Esophagus (tissue), 2 donors: ENCODE measurements around the gene PHYHIPL. TPM values are rescaled to one million over a fixed set of nuclear protein-coding genes. Genes with fewer than 3 reads are reported as not detected.

Source experiments
- H3K27ac ChIP-seq, 2 donors: one replicate each; pipeline ENCODE4 v1.5.1; 2013; ENCODE audit warnings: low read depth in 2 of 2, mild to moderate bottlenecking in 2 of 2, inconsistent platforms in 1 of 2, low read length in 1 of 2, moderate library complexity in 1 of 2
- H3K27me3 ChIP-seq, 2 donors: one replicate each; pipeline ENCODE4 v1.6.1; 2013; ENCODE audit warnings: low read length in 2 of 2, control low read depth in 1 of 2, mild to moderate bottlenecking in 1 of 2; ENCODE audit not compliant: insufficient read depth in 2 of 2, control insufficient read depth in 1 of 2
- H3K36me3 ChIP-seq, 2 donors: one replicate each; pipeline ENCODE4 v1.6.1; 2013; ENCODE audit warnings: low read length in 1 of 2; ENCODE audit not compliant: control insufficient read depth in 2 of 2, insufficient read depth in 2 of 2
- H3K4me1 ChIP-seq, 2 donors: one replicate each; pipeline ENCODE4 v1.6.1; 2013; ENCODE audit warnings: low read length in 1 of 2; ENCODE audit not compliant: control insufficient read depth in 2 of 2, insufficient read depth in 2 of 2
- H3K4me3 ChIP-seq, 2 donors: one replicate each; pipeline ENCODE4 v1.5.1; 2013; ENCODE audit warnings: low read length in 2 of 2, mild to moderate bottlenecking in 2 of 2, low read depth in 1 of 2, moderate library complexity in 1 of 2
- H3K9me3 ChIP-seq, 2 donors: one replicate each; pipeline ENCODE4 v1.6.1; 2013; ENCODE audit warnings: mild to moderate bottlenecking in 2 of 2, low read depth in 1 of 2, low read length in 1 of 2, moderate library complexity in 1 of 2; ENCODE audit not compliant: control insufficient read depth in 2 of 2, insufficient read depth in 1 of 2
- WGBS, 2 donors: extraction: QIAGEN DNeasy Blood & Tissue Kit; methylation state at CpG; one replicate each; pipeline ENCODE4 v1.1.7; 2013; 5-methylcytosine and 5-hydroxymethylcytosine counted together
- polyA plus RNA-seq, 2 donors: library from polyadenylated mRNA; stranded (reverse); fragments of 200-250 nt; gene quantifications; one replicate each; pipeline ENCODE4 v1.2.3, GENCODE V29; 2013
- donor health status: healthy with polysubstance abuse.
- donor health status: Bipolar disorder and iron deficiency.

PHYHIPL gene
- polyA plus RNA-seq, 2 donors: 0.05 to 0.08 TPM

DNA sequence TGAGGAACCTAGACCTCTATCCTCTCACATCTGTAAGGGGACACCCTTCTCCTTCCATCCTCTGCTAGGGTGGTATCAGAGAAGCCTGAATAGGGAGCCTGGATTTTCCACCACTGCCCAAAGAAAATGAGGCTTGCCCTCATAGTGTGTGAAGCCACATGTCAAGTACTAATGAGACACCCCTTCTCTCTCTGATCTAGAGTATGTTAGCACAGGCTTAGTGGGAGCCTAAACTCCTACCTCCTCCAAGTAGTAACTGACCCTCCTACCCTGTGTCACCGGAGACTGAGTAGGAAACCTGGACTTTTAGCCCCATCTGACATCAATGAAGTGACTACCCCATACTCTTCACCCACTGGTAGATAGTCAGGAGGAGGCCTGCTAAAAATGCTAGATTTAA is 65.6 kb downstream of the PHYHIPL start:
- H3K27me3 ChIP-seq: no peaks in the 10 kb centered on the region
- H3K9me3 ChIP-seq: no peaks in the 10 kb centered on the region
- WGBS, 2 donors: 95 to 96% methylated on average over 1 of the region's 1 CpG
- no peaks in the 10 kb centered on the region for H3K36me3 ChIP-seq
- no peak overlapping the region for H3K27ac ChIP-seq
- H3K4me1 ChIP-seq: no peaks in the 10 kb centered on the region
- no peak overlapping the region for H3K4me3 ChIP-seq

DNA sequence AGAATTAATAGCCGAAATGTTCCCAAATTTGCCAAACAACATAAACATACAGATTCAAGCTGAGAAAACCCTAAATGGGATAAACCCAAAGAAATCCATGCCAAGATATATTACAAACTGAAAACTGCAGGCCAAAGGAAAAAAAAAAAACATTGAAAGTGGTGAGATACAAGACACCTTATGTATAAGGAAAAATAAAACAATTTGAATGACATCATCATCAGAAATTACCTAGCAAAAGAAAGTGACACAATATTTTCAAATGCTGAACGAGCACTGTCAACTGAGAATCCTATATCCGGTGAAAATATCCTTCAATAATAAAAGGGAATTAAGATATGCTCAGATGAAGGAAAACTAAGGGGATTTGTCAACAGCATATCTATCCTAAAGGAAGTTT is 66.5 kb downstream of the PHYHIPL start:
- no peaks in the 10 kb centered on the region for H3K27me3 ChIP-seq
- WGBS, 2 donors: 92 to 93% methylated on average over 3 of the region's 3 CpGs
- H3K27ac ChIP-seq: no peak overlapping the region
- H3K4me3 ChIP-seq: no peak overlapping the region
- H3K4me1 ChIP-seq: no peaks in the 10 kb centered on the region
- H3K36me3 ChIP-seq: no peaks in the 10 kb centered on the region
- H3K9me3 ChIP-seq: no peaks in the 10 kb centered on the region

GRCh38 chr10:59243611-59244195 is 67.3 kb downstream of the PHYHIPL start:
- Histone ChIP-seq H3K36me3 (no peaks in the 10 kb centered on the region), H3K4me1 (no peaks in the 10 kb centered on the region), H3K4me3 (no peak overlapping the region), H3K27ac (no peak overlapping the region), H3K27me3 (no peaks in the 10 kb centered on the region), H3K9me3 (no peaks in the 10 kb centered on the region)
- WGBS, 2 donors: 87 to 92% methylated on average over 2 of the region's 2 CpGs

- WGBS, 2 donors: 91 to 97% methylated on average over 1 of the region's 1 CpG
- H3K27ac ChIP-seq: no peak overlapping the region
- H3K4me3 ChIP-seq: no peak overlapping the region
- no peaks in the 10 kb centered on the region for H3K9me3 ChIP-seq
- no peaks in the 10 kb centered on the region for H3K4me1 ChIP-seq
- H3K36me3 ChIP-seq: no peaks in the 10 kb centered on the region
- H3K27me3 ChIP-seq: no peaks in the 10 kb centered on the region
Observed at GRCh38 chr10:59244871-59245270, 68.4 kb downstream of the PHYHIPL start.

GRCh38 chr10:59245686-59246085 is 69.2 kb downstream of the PHYHIPL start:
- no peaks in the 10 kb centered on the region for H3K4me1 ChIP-seq
- H3K27me3 ChIP-seq: no peaks in the 10 kb centered on the region
- no peaks in the 10 kb centered on the region for H3K36me3 ChIP-seq
- 47 to 58% methylated on average over 1 of the region's 1 CpG for WGBS, 2 donors
- no peaks in the 10 kb centered on the region for H3K9me3 ChIP-seq
- H3K27ac ChIP-seq: no peak overlapping the region
- H3K4me3 ChIP-seq: no peak overlapping the region

GRCh38 chr10:59252491-59252890 is 76.0 kb downstream of the PHYHIPL start:
- no peak overlapping the region for H3K27ac ChIP-seq
- H3K9me3 ChIP-seq: no peaks in the 10 kb centered on the region

GRCh38 chr10:59255463-59255862 is 79.0 kb downstream of the PHYHIPL start:
- no peak overlapping the region for H3K27ac ChIP-seq
- no peak overlapping the region for H3K4me3 ChIP-seq
- no peaks in the 10 kb centered on the region for H3K4me1 ChIP-seq
- H3K9me3 ChIP-seq: no peaks in the 10 kb centered on the region
- WGBS, 2 donors: 91 to 94% methylated on average over 1 of the region's 1 CpG
- peaks cover 0 to 2% of the 10 kb centered on the region in 2 donors for H3K27me3 ChIP-seq
- no peaks in the 10 kb centered on the region for H3K36me3 ChIP-seq

More at GRCh38 chr10:59252491-59252890, 76.0 kb downstream of the PHYHIPL start:
- no peaks in the 10 kb centered on the region for H3K36me3 ChIP-seq
- no peaks in the 10 kb centered on the region for H3K4me1 ChIP-seq
- no peak overlapping the region for H3K4me3 ChIP-seq
- peaks cover 0 to 2% of the 10 kb centered on the region in 2 donors for H3K27me3 ChIP-seq

GRCh38 chr10:59257224-59257623 is 80.8 kb downstream of the PHYHIPL start:
- Histone ChIP-seq H3K36me3 (no peaks in the 10 kb centered on the region), H3K27ac (no peak overlapping the region), H3K27me3 (peaks cover 0 to 2% of the 10 kb centered on the region in 2 donors), H3K4me1 (no peaks in the 10 kb centered on the region), H3K4me3 (no peak overlapping the region), H3K9me3 (no peaks in the 10 kb centered on the region)
- WGBS, 2 donors: 80 to 86% methylated on average over 1 of the region's 1 CpG

GRCh38 chr10:59258890-59259289 is 82.4 kb downstream of the PHYHIPL start:
- H3K27me3 ChIP-seq: peaks cover 0 to 2% of the 10 kb centered on the region in 2 donors
- H3K36me3 ChIP-seq: no peaks in the 10 kb centered on the region
- no peaks in the 10 kb centered on the region for H3K9me3 ChIP-seq
- no peak overlapping the region for H3K27ac ChIP-seq
- no peaks in the 10 kb centered on the region for H3K4me1 ChIP-seq
- WGBS, 2 donors: 94 to 100% methylated on average over 1 of the region's 1 CpG
- H3K4me3 ChIP-seq: no peak overlapping the region

DNA sequence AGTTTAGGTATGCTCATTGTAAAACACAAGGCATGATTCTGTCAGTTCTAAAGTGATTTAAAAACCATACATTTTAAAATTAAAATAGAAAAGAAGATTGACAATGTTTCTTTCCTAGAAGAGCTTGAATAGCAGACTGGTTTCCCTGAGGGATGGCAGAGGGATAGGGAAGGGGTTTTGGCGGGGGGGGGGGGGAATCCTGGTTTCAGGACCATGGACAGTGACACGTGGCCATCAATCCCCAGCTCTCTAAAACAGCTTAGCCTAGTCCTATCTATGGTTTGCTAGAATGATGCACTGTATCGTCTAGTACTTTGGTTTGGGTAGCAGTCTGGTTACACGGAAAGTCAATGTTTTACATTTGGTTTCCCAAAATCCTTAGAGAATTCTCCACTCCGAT is 88.7 kb downstream of the PHYHIPL start:
- H3K9me3 ChIP-seq: no peaks in the 10 kb centered on the region
- no peaks in the 10 kb centered on the region for H3K36me3 ChIP-seq
- H3K4me3 ChIP-seq: no peak overlapping the region
- no peak overlapping the region for H3K27ac ChIP-seq
- H3K27me3 ChIP-seq: no peaks in the 10 kb centered on the region
- no peaks in the 10 kb centered on the region for H3K4me1 ChIP-seq
- 52 to 60% methylated on average over 5 of the region's 5 CpGs for WGBS, 2 donors
